HepG2 (cell line): Measurements from ENCODE around the gene THADA. TPM values are rescaled to one million over a fixed set of nuclear protein-coding genes. Genes with fewer than 3 reads are reported as not detected.

Experiments
- CEBPB ChIP-seq: IDR thresholded peaks from 2 replicates; pipeline ENCODE4 v1.6.1; 2011; ENCODE audit warnings: low read depth, low read length, improper control_type of control experiment, borderline replicate concordance
- GABPA ChIP-seq, 2 experiments: IDR thresholded peaks; 2 replicates each; pipeline ENCODE4 v1.6.1; 2011 to 2016; ENCODE audit warnings: low read depth in 2 of 2, low read length in 1 of 2, missing biosample characterization in 1 of 2, missing genetic modification characterization in 1 of 2
- GPN1 ChIP-seq: sonication (generic); formaldehyde crosslinking; IDR thresholded peaks from 2 replicates; pipeline ENCODE4 v1.5.1; 2020; ENCODE audit warnings: missing genetic modification reagents, borderline replicate concordance
- KLF11 ChIP-seq: IDR thresholded peaks from 2 replicates; pipeline ENCODE4 v1.6.1; 2016; ENCODE audit warnings: missing compliant biosample characterization
- MZF1 ChIP-seq: sonication (generic); formaldehyde crosslinking; IDR thresholded peaks from 2 replicates; pipeline ENCODE4 v1.8.1; 2023; ENCODE audit warnings: mild to moderate bottlenecking, missing genetic modification reagents, borderline replicate concordance
- NCOA2 ChIP-seq: sonication (generic); formaldehyde crosslinking; IDR thresholded peaks from 2 replicates; pipeline ENCODE4 v1.8.0; 2022; ENCODE audit warnings: inconsistent platforms
- NCOA5 ChIP-seq: sonication (generic); formaldehyde crosslinking; IDR thresholded peaks from 2 replicates; pipeline ENCODE4 v1.4.0; 2020; ENCODE audit warnings: missing genetic modification reagents
- NFKB2 ChIP-seq: sonication (generic); formaldehyde crosslinking; IDR thresholded peaks from 2 replicates; pipeline ENCODE4 v1.4.0; 2020; ENCODE audit warnings: missing genetic modification reagents, borderline replicate concordance
- POLR2AphosphoS5 ChIP-seq: IDR thresholded peaks from 2 replicates; pipeline ENCODE4 v1.6.1; 2012; ENCODE audit warnings: low read depth, low read length
- RXRB ChIP-seq: IDR thresholded peaks from 2 replicates; pipeline ENCODE4 v1.6.1; 2016; ENCODE audit warnings: borderline replicate concordance, missing genetic modification reagents, missing compliant biosample characterization
- SMARCE1 ChIP-seq: fragments of 450-650 bp; IDR thresholded peaks from 2 replicates; pipeline ENCODE4 v1.6.1; 2017; ENCODE audit warnings: borderline replicate concordance
- SYNCRIP ChIP-seq: fragments of 200-400 bp; formaldehyde crosslinking; IDR thresholded peaks from 2 replicates; pipeline ENCODE4 v1.6.1; 2018; ENCODE audit warnings: mild to moderate bottlenecking, low read depth, low read length; ENCODE audit not compliant: insufficient read depth
- TIGD3 ChIP-seq: sonication (generic); formaldehyde crosslinking; IDR thresholded peaks from 2 replicates; pipeline ENCODE4 v1.5.1; 2020; ENCODE audit warnings: mild to moderate bottlenecking, missing genetic modification reagents, borderline replicate concordance
- ZFP36L2 ChIP-seq: sonication (generic); formaldehyde crosslinking; IDR thresholded peaks from 2 replicates; pipeline ENCODE4 v1.4.0; 2020; ENCODE audit warnings: missing genetic modification reagents
- ZFYVE20 ChIP-seq: sonication (generic); formaldehyde crosslinking; IDR thresholded peaks from 2 replicates; pipeline ENCODE4 v1.8.0; 2023; ENCODE audit warnings: low read depth, mild to moderate bottlenecking, moderate library complexity, missing genetic modification reagents, borderline replicate concordance
- ZNF296 ChIP-seq: sonication (generic); formaldehyde crosslinking; conservative IDR thresholded peaks from 2 replicates; pipeline ENCODE4 v1.5.0; 2020; ENCODE audit warnings: mild to moderate bottlenecking, missing genetic modification reagents
- ZNF3 ChIP-seq: IDR thresholded peaks from 2 replicates; pipeline ENCODE4 v1.7.0; 2017; ENCODE audit warnings: inconsistent platforms
- ZNF557 ChIP-seq: sonication (generic); formaldehyde crosslinking; IDR thresholded peaks from 2 replicates; pipeline ENCODE4 v1.4.0; 2020; ENCODE audit warnings: missing genetic modification reagents
- ZNF674 ChIP-seq: sonication (generic); formaldehyde crosslinking; IDR thresholded peaks from 2 replicates; pipeline ENCODE4 v1.5.0; 2020; ENCODE audit warnings: low read depth, mild to moderate bottlenecking, missing genetic modification reagents
- ZNF713 ChIP-seq: sonication (generic); formaldehyde crosslinking; IDR thresholded peaks from 2 replicates; pipeline ENCODE4 v1.4.0; 2020; ENCODE audit warnings: mild to moderate bottlenecking, missing genetic modification reagents
- ZNF761 ChIP-seq: sonication (generic); formaldehyde crosslinking; conservative IDR thresholded peaks from 2 replicates; pipeline ENCODE4 v1.4.0; 2020; ENCODE audit warnings: mild to moderate bottlenecking, missing genetic modification reagents
- ZSCAN30 ChIP-seq: sonication (generic); formaldehyde crosslinking; IDR thresholded peaks from 2 replicates; pipeline ENCODE4 v1.5.0; 2020; ENCODE audit warnings: mild to moderate bottlenecking, missing genetic modification reagents
- polyA plus RNA-seq, 8 experiments: library from polyadenylated mRNA; depleted of rRNA in 3 of 8; stranded (reverse) in 7 of 8; unstranded in 1 of 8; fragments of >200 nt; fragmentation: Illumina TruSeq in 4 of 8; extraction: Trizol in 4 of 8; gene quantifications; 2 replicates each; pipeline versions ENCODE4 v1.2.1 to v1.2.3, GENCODE V29; 2011 to 2016; ENCODE audit warnings: low read depth in 4 of 8, missing spikeins in 1 of 8, mixed read lengths in 1 of 8; ENCODE audit not compliant: insufficient read depth in 1 of 8
- total RNA-seq, 5 experiments: library from RNA; depleted of rRNA; stranded (reverse); fragments of >200 nt; fragmentation: Illumina TruSeq; extraction: Trizol; gene quantifications; 2 replicates each; pipeline ENCODE4 v1.2.3, GENCODE V29; 2016; ENCODE audit warnings: low read depth in 1 of 5
- TF ChIP-seq, protein P1 (sequence below): sonication (generic); formaldehyde crosslinking; IDR thresholded peaks from 2 replicates; pipeline ENCODE4 v1.4.0; 2020; ENCODE audit warnings: mild to moderate bottlenecking, missing genetic modification reagents
- TF ChIP-seq, protein P2 (sequence below): sonication (generic); formaldehyde crosslinking; IDR thresholded peaks from 2 replicates; pipeline ENCODE4 v1.5.0; 2020; ENCODE audit warnings: missing genetic modification reagents

Gene THADA
- total and polyA plus RNA-seq, 2 of the 13 experiments (the other 11 are each of a cell fraction or from before 2014, with no cell fraction given): 12.7 to 21.7 TPM

DNA sequence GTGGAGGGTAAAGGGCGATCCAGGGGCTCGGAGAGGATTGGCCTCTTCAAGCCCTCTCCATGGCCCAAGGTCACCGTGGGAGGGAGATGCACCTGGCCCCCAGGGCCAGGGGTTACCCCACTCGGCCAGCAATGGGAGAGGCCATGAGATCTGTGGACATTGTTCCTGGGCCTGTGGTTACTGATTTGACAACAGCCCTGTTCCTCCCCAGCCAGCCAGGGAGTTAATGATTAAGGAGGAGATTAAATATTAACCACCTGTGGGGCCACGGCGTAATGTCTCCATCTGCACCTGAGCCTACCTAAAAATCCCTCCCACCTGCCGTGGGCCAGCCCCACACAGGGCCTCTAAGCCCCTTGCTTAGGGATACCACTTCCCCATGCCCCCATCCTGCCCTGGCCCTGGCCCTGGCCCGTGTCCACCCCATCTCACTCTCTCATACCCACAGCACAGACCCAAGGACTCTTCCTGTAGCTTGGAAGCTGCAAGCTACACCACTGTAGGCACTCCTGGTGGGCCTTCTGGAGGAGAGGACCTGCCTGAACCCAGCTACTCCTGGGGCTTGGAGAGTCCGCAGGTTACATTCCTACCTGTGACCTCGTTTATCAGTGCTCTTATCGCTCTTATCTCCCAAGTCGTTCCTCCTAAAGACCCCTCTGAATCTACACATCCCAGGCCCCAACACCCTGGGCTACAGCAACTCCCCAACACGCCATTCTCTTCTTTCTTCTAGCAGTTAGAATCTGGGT is 401.5 kb downstream of the THADA start (continued):
- TF ChIP-seq, protein P1, sequence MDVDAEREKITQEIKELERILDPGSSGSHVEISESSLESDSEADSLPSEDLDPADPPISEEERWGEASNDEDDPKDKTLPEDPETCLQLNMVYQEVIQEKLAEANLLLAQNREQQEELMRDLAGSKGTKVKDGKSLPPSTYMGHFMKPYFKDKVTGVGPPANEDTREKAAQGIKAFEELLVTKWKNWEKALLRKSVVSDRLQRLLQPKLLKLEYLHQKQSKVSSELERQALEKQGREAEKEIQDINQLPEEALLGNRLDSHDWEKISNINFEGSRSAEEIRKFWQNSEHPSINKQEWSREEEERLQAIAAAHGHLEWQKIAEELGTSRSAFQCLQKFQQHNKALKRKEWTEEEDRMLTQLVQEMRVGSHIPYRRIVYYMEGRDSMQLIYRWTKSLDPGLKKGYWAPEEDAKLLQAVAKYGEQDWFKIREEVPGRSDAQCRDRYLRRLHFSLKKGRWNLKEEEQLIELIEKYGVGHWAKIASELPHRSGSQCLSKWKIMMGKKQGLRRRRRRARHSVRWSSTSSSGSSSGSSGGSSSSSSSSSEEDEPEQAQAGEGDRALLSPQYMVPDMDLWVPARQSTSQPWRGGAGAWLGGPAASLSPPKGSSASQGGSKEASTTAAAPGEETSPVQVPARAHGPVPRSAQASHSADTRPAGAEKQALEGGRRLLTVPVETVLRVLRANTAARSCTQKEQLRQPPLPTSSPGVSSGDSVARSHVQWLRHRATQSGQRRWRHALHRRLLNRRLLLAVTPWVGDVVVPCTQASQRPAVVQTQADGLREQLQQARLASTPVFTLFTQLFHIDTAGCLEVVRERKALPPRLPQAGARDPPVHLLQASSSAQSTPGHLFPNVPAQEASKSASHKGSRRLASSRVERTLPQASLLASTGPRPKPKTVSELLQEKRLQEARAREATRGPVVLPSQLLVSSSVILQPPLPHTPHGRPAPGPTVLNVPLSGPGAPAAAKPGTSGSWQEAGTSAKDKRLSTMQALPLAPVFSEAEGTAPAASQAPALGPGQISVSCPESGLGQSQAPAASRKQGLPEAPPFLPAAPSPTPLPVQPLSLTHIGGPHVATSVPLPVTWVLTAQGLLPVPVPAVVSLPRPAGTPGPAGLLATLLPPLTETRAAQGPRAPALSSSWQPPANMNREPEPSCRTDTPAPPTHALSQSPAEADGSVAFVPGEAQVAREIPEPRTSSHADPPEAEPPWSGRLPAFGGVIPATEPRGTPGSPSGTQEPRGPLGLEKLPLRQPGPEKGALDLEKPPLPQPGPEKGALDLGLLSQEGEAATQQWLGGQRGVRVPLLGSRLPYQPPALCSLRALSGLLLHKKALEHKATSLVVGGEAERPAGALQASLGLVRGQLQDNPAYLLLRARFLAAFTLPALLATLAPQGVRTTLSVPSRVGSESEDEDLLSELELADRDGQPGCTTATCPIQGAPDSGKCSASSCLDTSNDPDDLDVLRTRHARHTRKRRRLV (CRISPR knock-in tag): no peak
- peak; percentile 64 for TF ChIP-seq TIGD3 (CRISPR knock-in tag)
- TF ChIP-seq POLR2AphosphoS5: peak; percentile 69; the same call in 1 of the 2 replicates
- no peak for TF ChIP-seq GPN1 (CRISPR knock-in tag)
- TF ChIP-seq RXRB (CRISPR knock-in tag): peak; percentile 97
- TF ChIP-seq ZFP36L2 (CRISPR knock-in tag): no peak
- TF ChIP-seq ZNF557 (CRISPR knock-in tag): 0 out of 2 replicates have a peak, but pooled peaks have one; percentile 52
- no peak for TF ChIP-seq ZFYVE20 (CRISPR knock-in tag)
- TF ChIP-seq NFKB2 (CRISPR knock-in tag): peak; percentile 53; the same call in 1 of the 2 replicates
- peak; percentile 90 for TF ChIP-seq NCOA2 (CRISPR knock-in tag)
- no peak for TF ChIP-seq GABPA (IDR thresholded peaks at IDR 0.05; ENCODE audit: low read depth, low read length)
- TF ChIP-seq GABPA (CRISPR knock-in tag; IDR thresholded peaks at IDR 0.05; ENCODE audit: low read depth): peak; percentile 41
- no peak for TF ChIP-seq NCOA5 (CRISPR knock-in tag)
- TF ChIP-seq ZNF3: 0 out of 2 replicates have a peak, but pooled peaks have one; percentile 38
- no peak for TF ChIP-seq ZNF713 (CRISPR knock-in tag)
- peak; percentile 76; the same call in 1 of the 2 replicates for TF ChIP-seq ZNF761 (CRISPR knock-in tag)
- TF ChIP-seq ZSCAN30 (CRISPR knock-in tag): 0 out of 2 replicates have a peak, but pooled peaks have one; percentile 30
- TF ChIP-seq, protein P2, sequence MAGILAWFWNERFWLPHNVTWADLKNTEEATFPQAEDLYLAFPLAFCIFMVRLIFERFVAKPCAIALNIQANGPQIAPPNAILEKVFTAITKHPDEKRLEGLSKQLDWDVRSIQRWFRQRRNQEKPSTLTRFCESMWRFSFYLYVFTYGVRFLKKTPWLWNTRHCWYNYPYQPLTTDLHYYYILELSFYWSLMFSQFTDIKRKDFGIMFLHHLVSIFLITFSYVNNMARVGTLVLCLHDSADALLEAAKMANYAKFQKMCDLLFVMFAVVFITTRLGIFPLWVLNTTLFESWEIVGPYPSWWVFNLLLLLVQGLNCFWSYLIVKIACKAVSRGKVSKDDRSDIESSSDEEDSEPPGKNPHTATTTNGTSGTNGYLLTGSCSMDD (CRISPR knock-in tag): no peak
- TF ChIP-seq KLF11 (CRISPR knock-in tag): no peak
- TF ChIP-seq ZNF296 (CRISPR knock-in tag): peak; percentile 98
- TF ChIP-seq SYNCRIP: no peak
- TF ChIP-seq SMARCE1: no peak
- TF ChIP-seq MZF1: no peak
- TF ChIP-seq CEBPB: peak; percentile 56; the same call in 1 of the 2 replicates
- TF ChIP-seq ZNF674 (CRISPR knock-in tag): no peak
